Measurements from ENCODE around the gene RIMBP2.

The RIMBP2 gene

GRCh38 chr12:130737731-130738130, 21.6 kb upstream of the RIMBP2 start:
- Histone ChIP-seq H3K36me3 (ENCODE audit: control insufficient read depth, insufficient read depth, low read length) (no peaks in the 10 kb centered on the region), H3K27ac (ENCODE audit: low read depth, low read length, severe bottlenecking) (no peak overlapping the region), H3K4me1 (ENCODE audit: control insufficient read depth, insufficient read depth, low read length, poor library complexity, severe bottlenecking) (no peaks in the 10 kb centered on the region), H3K9me3 (ENCODE audit: control insufficient read depth, low read length) (no peaks in the 10 kb centered on the region), H3K4me3 (ENCODE audit: extremely low read depth, insufficient read depth, low read length, poor library complexity, severe bottlenecking) (no peak overlapping the region)
- WGBS, 2 experiments (ENCODE audit: insufficient coverage in 2 of 2) = 82 to 85% methylated on average over 10 to 11 of the region's 14 CpGs

GRCh38 chr12:130729344-130729743, 13.2 kb upstream of the RIMBP2 start:
- Histone ChIP-seq H3K4me3 (ENCODE audit: extremely low read depth, insufficient read depth, low read length, poor library complexity, severe bottlenecking) (no peak overlapping the region), H3K36me3 (ENCODE audit: control insufficient read depth, insufficient read depth, low read length) (no peaks in the 10 kb centered on the region), H3K9me3 (ENCODE audit: control insufficient read depth, low read length) (peaks cover 3% of the 10 kb centered on the region), H3K27ac (ENCODE audit: low read depth, low read length, severe bottlenecking) (no peak overlapping the region), H3K4me1 (ENCODE audit: control insufficient read depth, insufficient read depth, low read length, poor library complexity, severe bottlenecking) (peaks cover 4% of the 10 kb centered on the region)
- WGBS, 2 experiments (ENCODE audit: insufficient coverage in 2 of 2) = 49 to 52% methylated on average over 6 of the region's 9 CpGs

- H3K4me3 ChIP-seq (ENCODE audit: extremely low read depth, insufficient read depth, low read length, poor library complexity, severe bottlenecking) = no peak overlapping the region
- H3K4me1 ChIP-seq (ENCODE audit: control insufficient read depth, insufficient read depth, low read length, poor library complexity, severe bottlenecking) = peaks cover 4% of the 10 kb centered on the region
- peaks cover 3% of the 10 kb centered on the region for H3K9me3 ChIP-seq (ENCODE audit: control insufficient read depth, low read length)
- 87 to 91% methylated on average over 27 to 28 of the region's 32 CpGs for WGBS, 2 experiments (ENCODE audit: insufficient coverage in 2 of 2)
- no peaks in the 10 kb centered on the region for H3K36me3 ChIP-seq (ENCODE audit: control insufficient read depth, insufficient read depth, low read length)
- H3K27ac ChIP-seq (ENCODE audit: low read depth, low read length, severe bottlenecking) = no peak overlapping the region
Observed at GRCh38 chr12:130728158-130729058, 12.3 kb upstream of the RIMBP2 start.

- Histone ChIP-seq H3K4me3 (ENCODE audit: extremely low read depth, insufficient read depth, low read length, poor library complexity, severe bottlenecking) (no peak overlapping the region), H3K4me1 (ENCODE audit: control insufficient read depth, insufficient read depth, low read length, poor library complexity, severe bottlenecking) (peaks cover 4% of the 10 kb centered on the region), H3K27ac (ENCODE audit: low read depth, low read length, severe bottlenecking) (no peak overlapping the region), H3K36me3 (ENCODE audit: control insufficient read depth, insufficient read depth, low read length) (no peaks in the 10 kb centered on the region), H3K9me3 (ENCODE audit: control insufficient read depth, low read length) (peaks cover 16% of the 10 kb centered on the region)
- 73 to 79% methylated on average over 8 of the region's 8 CpGs for WGBS, 2 experiments (ENCODE audit: insufficient coverage in 2 of 2)
Observed at GRCh38 chr12:130719263-130719859, 3.3 kb upstream of the RIMBP2 start.

- no peak overlapping the region for H3K27ac ChIP-seq (ENCODE audit: low read depth, low read length, severe bottlenecking)
- H3K4me1 ChIP-seq (ENCODE audit: control insufficient read depth, insufficient read depth, low read length, poor library complexity, severe bottlenecking) = peaks cover 10% of the 10 kb centered on the region
- no peaks in the 10 kb centered on the region for H3K36me3 ChIP-seq (ENCODE audit: control insufficient read depth, insufficient read depth, low read length)
- 87 to 93% methylated on average over 4 to 5 of the region's 5 CpGs for WGBS, 2 experiments (ENCODE audit: insufficient coverage in 2 of 2)
- H3K4me3 ChIP-seq (ENCODE audit: extremely low read depth, insufficient read depth, low read length, poor library complexity, severe bottlenecking) = no peak overlapping the region
- H3K9me3 ChIP-seq (ENCODE audit: control insufficient read depth, low read length) = peaks cover 11% of the 10 kb centered on the region
Observed at GRCh38 chr12:130717752-130718151, 1.7 kb upstream of the RIMBP2 start.

GRCh38 chr12:130716969-130717366, 869 bp upstream of the RIMBP2 start:
- 15 to 29% methylated on average over 5 of the region's 11 CpGs for WGBS, 2 experiments (ENCODE audit: insufficient coverage in 2 of 2)
- Histone ChIP-seq H3K4me3 (ENCODE audit: extremely low read depth, insufficient read depth, low read length, poor library complexity, severe bottlenecking) (no peak overlapping the region), H3K9me3 (ENCODE audit: control insufficient read depth, low read length) (peaks cover 3% of the 10 kb centered on the region), H3K4me1 (ENCODE audit: control insufficient read depth, insufficient read depth, low read length, poor library complexity, severe bottlenecking) (peaks cover 10% of the 10 kb centered on the region), H3K36me3 (ENCODE audit: control insufficient read depth, insufficient read depth, low read length) (no peaks in the 10 kb centered on the region), H3K27ac (ENCODE audit: low read depth, low read length, severe bottlenecking) (no peak overlapping the region)

GRCh38 chr12:130715150-130715997, 725 bp downstream of the RIMBP2 start:
- WGBS, 2 experiments (ENCODE audit: insufficient coverage in 2 of 2) = 1 to 2% methylated on average over 30 to 38 of the region's 42 CpGs
- H3K4me3 ChIP-seq (ENCODE audit: extremely low read depth, insufficient read depth, low read length, poor library complexity, severe bottlenecking) = peak overlapping the region; percentile 45
- H3K4me1 ChIP-seq (ENCODE audit: control insufficient read depth, insufficient read depth, low read length, poor library complexity, severe bottlenecking) = peaks cover 10% of the 10 kb centered on the region
- H3K27ac ChIP-seq (ENCODE audit: low read depth, low read length, severe bottlenecking) = no peak overlapping the region
- no peaks in the 10 kb centered on the region for H3K9me3 ChIP-seq (ENCODE audit: control insufficient read depth, low read length)
- no peaks in the 10 kb centered on the region for H3K36me3 ChIP-seq (ENCODE audit: control insufficient read depth, insufficient read depth, low read length)

GRCh38 chr12:130714591-130715149, 1.4 kb downstream of the RIMBP2 start:
- Histone ChIP-seq H3K9me3 (ENCODE audit: control insufficient read depth, low read length) (no peaks in the 10 kb centered on the region), H3K4me1 (ENCODE audit: control insufficient read depth, insufficient read depth, low read length, poor library complexity, severe bottlenecking) (peaks cover 10% of the 10 kb centered on the region), H3K27ac (ENCODE audit: low read depth, low read length, severe bottlenecking) (no peak overlapping the region), H3K4me3 (ENCODE audit: extremely low read depth, insufficient read depth, low read length, poor library complexity, severe bottlenecking) (peak overlapping the region; percentile 45), H3K36me3 (ENCODE audit: control insufficient read depth, insufficient read depth, low read length) (no peaks in the 10 kb centered on the region)
- WGBS, 2 experiments (ENCODE audit: insufficient coverage in 2 of 2) = 9% methylated on average over 9 of the region's 20 CpGs

GRCh38 chr12:130714091-130714590, 2.0 kb downstream of the RIMBP2 start:
- Histone ChIP-seq H3K9me3 (ENCODE audit: control insufficient read depth, low read length) (no peaks in the 10 kb centered on the region), H3K36me3 (ENCODE audit: control insufficient read depth, insufficient read depth, low read length) (no peaks in the 10 kb centered on the region), H3K27ac (ENCODE audit: low read depth, low read length, severe bottlenecking) (no peak overlapping the region), H3K4me3 (ENCODE audit: extremely low read depth, insufficient read depth, low read length, poor library complexity, severe bottlenecking) (peak overlapping the region; percentile 45), H3K4me1 (ENCODE audit: control insufficient read depth, insufficient read depth, low read length, poor library complexity, severe bottlenecking) (peaks cover 10% of the 10 kb centered on the region)
- 5 to 13% methylated on average over 15 to 20 of the region's 20 CpGs for WGBS, 2 experiments (ENCODE audit: insufficient coverage in 2 of 2)

GRCh38 chr12:130713581-130713991, 2.5 kb downstream of the RIMBP2 start:
- Histone ChIP-seq H3K27ac (ENCODE audit: low read depth, low read length, severe bottlenecking) (no peak overlapping the region), H3K4me3 (ENCODE audit: extremely low read depth, insufficient read depth, low read length, poor library complexity, severe bottlenecking) (no peak overlapping the region), H3K4me1 (ENCODE audit: control insufficient read depth, insufficient read depth, low read length, poor library complexity, severe bottlenecking) (peaks cover 10% of the 10 kb centered on the region), H3K36me3 (ENCODE audit: control insufficient read depth, insufficient read depth, low read length) (no peaks in the 10 kb centered on the region), H3K9me3 (ENCODE audit: control insufficient read depth, low read length) (no peaks in the 10 kb centered on the region)
- 47 to 51% methylated on average over 17 to 18 of the region's 18 CpGs for WGBS, 2 experiments (ENCODE audit: insufficient coverage in 2 of 2)
